ENCODE data around the gene CCBE1.

DNA sequence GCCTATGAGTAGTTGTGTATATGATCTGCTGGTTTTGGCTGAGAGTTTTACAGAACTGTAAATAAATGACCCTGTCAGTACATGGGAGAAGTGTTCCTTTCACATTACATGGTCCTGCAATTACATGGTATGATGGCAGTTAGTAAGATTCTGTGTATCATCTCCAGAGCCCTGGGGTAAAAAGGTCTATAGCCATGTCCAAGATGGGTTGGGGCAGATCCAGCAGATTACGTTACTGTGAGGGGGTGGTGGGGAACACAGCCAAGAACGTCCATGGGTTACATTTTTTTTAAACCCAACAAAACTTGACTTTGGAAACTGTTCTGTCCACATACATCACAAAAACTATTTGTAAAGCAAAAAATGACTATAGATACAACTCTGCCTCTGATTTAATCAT lies 274.0 kb downstream of the CCBE1 start:
- TF ChIP-seq CTCF (conservative IDR thresholded peaks at IDR 0.05; ENCODE audit: low read depth, low read length) (no peak), ELK1 (IDR thresholded peaks at IDR 0.05; ENCODE audit: borderline replicate concordance, low read depth, low read length) (no peak), POLR2A (IDR thresholded peaks at IDR 0.05; ENCODE audit: low read depth, low read length) (no peak), BHLHE40 (IDR thresholded peaks at IDR 0.05; ENCODE audit: low read depth, low read length) (no peak), NFE2L2 (IDR thresholded peaks at IDR 0.05; ENCODE audit: low read depth, low read length) (no peak), RFX5 (IDR thresholded peaks at IDR 0.05; ENCODE audit: low read depth, low read length) (no peak), RAD21 (IDR thresholded peaks at IDR 0.05; ENCODE audit: low read length) (no peak), CEBPB (IDR thresholded peaks at IDR 0.05; ENCODE audit: low read depth, low read length) (no peak), SMC3 (IDR thresholded peaks at IDR 0.05; ENCODE audit: low read depth, low read length) (no peak), CHD1 (IDR thresholded peaks at IDR 0.05; ENCODE audit: low read depth, low read length) (no peak), FOS (IDR thresholded peaks at IDR 0.05; ENCODE audit: low read depth, low read length) (no peak), MAZ (IDR thresholded peaks at IDR 0.05; ENCODE audit: borderline replicate concordance, low read depth, low read length) (no peak), RCOR1 (IDR thresholded peaks at IDR 0.05; ENCODE audit: insufficient replicate concordance, low read length) (no peak)
- TF ChIP-seq, protein P1, sequence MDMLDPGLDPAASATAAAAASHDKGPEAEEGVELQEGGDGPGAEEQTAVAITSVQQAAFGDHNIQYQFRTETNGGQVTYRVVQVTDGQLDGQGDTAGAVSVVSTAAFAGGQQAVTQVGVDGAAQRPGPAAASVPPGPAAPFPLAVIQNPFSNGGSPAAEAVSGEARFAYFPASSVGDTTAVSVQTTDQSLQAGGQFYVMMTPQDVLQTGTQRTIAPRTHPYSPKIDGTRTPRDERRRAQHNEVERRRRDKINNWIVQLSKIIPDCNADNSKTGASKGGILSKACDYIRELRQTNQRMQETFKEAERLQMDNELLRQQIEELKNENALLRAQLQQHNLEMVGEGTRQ (IDR thresholded peaks at IDR 0.05; ENCODE audit: low read depth, low read length) = no peak

Data from IMR-90 (cell line).